Heart left ventricle (tissue), 13 donors: ENCODE results near the gene ALK.

Source experiments
- CTCF ChIP-seq, 12 donors: fragments of 200-600 bp; sonication (generic) in 4 of 12; IDR thresholded peaks; one replicate each; pipeline versions ENCODE4 v1.5.0 to v1.8.0; 2018 to 2022; ENCODE audit warnings: antibody characterized with exemption in 12 of 12, mild to moderate bottlenecking in 5 of 12
- POLR2A ChIP-seq, 2 donors: fragments of 450-650 bp; IDR thresholded peaks; one replicate each; pipeline ENCODE4 v1.6.1; 2017; ENCODE audit warnings: antibody characterized with exemption in 2 of 2, mild to moderate bottlenecking in 2 of 2, moderate library complexity in 2 of 2
- donor health status: ischemic (EF 13 %, LVEDD 7.1; RV severe dilation, severe dysfunction).
- donor health status: DM: no; HTN: yes; CAD: no.
- donor health status: DM: no; HTN: no; CAD: no.
- donor health status: ischemic (EF 25% LVEDD 6.9; RV normal size, moderate dysfunction).
- donor health status: ischemic (EF 25% LVEDD 5.7; RV mildly dilated, moderate dysfunction).
- donor health status: ischemic (EF 35%, LVEDD 5.7; RV mildly dilated, moderate dysfunction).
- donor health status: nonischemic (EF 11% LVEDD 7.7; RV severe dilation, severe dysfunction).
- donor health status: DM: yes; HTN: yes; CAD: no.
- donor health status: PGD.
- donor health status: ischemic (EF 29% LVEDD 5.4; RV normal size, mild dysfunction).
- donor health status: nonischemic (EF 23%, LVEDD 6.1; RV moderate dilation, normal function).

GRCh38 chr2:29892585-29893259 lies 28.7 kb downstream of the ALK start:
- TF ChIP-seq CTCF (IDR thresholded peaks at IDR 0.05) (no peak), POLR2A (IDR thresholded peaks at IDR 0.05) (no peak)
